WTC11 (cell line): Measurements from ENCODE around the gene MDGA2. TPM values are rescaled to one million over a fixed set of nuclear protein-coding genes. Genes with fewer than 3 reads are reported as not detected.

ENCODE experiments used
- ATAC-seq: fragments of 200-7000 bp; cut with Tn5 transposase; 2 replicates; pipeline ENCODE4 v1.10.0; 2021; ENCODE audit warnings: mild to moderate bottlenecking, moderate library complexity
- CTCF ChIA-PET: fragments of 300-600 bp; sonication (Branson Sonifier 250); formaldehyde crosslinking; loops from one replicate; lab custom pipeline; 2021; ENCODE audit warnings: antibody characterized with exemption; lab: Charles Lee
- POLR2A ChIA-PET: fragments of 350-600 bp; sonication (Branson Sonifier 250); formaldehyde crosslinking; loops from one replicate; lab custom pipeline; 2021; ENCODE audit warnings: antibody characterized with exemption; lab: Charles Lee
- DNase-seq: peaks from one replicate; pipeline ENCODE4 v3.0.0; 2021; ENCODE audit warnings: low spot score
- H3K27ac Mint-ChIP-seq: 2 replicates; pipeline ENCODE4 v1.8.0; 2021; ENCODE audit warnings: mixed read lengths
- H3K27me3 Mint-ChIP-seq: 2 replicates; pipeline ENCODE4 v1.8.0; 2021; ENCODE audit warnings: low read depth, mild to moderate bottlenecking, moderate library complexity, mixed read lengths
- H3K36me3 Mint-ChIP-seq: 2 replicates; pipeline ENCODE4 v1.8.0; 2021; ENCODE audit warnings: mixed read lengths
- H3K4me1 Mint-ChIP-seq: 2 replicates; pipeline ENCODE4 v1.8.0; 2022; ENCODE audit warnings: mixed read lengths
- H3K4me3 Mint-ChIP-seq: 2 replicates; pipeline ENCODE4 v1.8.0; 2021; ENCODE audit warnings: mild to moderate bottlenecking, moderate library complexity, mixed read lengths
- H3K9me3 Mint-ChIP-seq: 2 replicates; pipeline ENCODE4 v1.8.0; 2021; ENCODE audit warnings: mixed read lengths
- ARID4B ChIP-seq: sonication (generic); formaldehyde crosslinking; IDR thresholded peaks from 2 replicates; pipeline ENCODE4 v1.8.0; 2023; ENCODE audit warnings: missing genetic modification reagents, mild to moderate bottlenecking, borderline replicate concordance
- ATF1 ChIP-seq: sonication (generic); formaldehyde crosslinking; IDR thresholded peaks from 2 replicates; pipeline ENCODE4 v1.8.1; 2023; ENCODE audit warnings: mild to moderate bottlenecking, moderate library complexity, missing genetic modification reagents
- E2F4 ChIP-seq: sonication (generic); formaldehyde crosslinking; IDR thresholded peaks from 2 replicates; pipeline ENCODE4 v1.8.1; 2022; ENCODE audit warnings: low read depth, mild to moderate bottlenecking, moderate library complexity, missing genetic modification reagents, borderline replicate concordance
- EMX1 ChIP-seq: fragments of 250-450 bp; sonication (Bioruptor Pico); IDR thresholded peaks from 2 replicates; pipeline ENCODE4 v1.8.0; 2021; ENCODE audit warnings: mild to moderate bottlenecking
- ETV6 ChIP-seq: sonication (generic); formaldehyde crosslinking; IDR thresholded peaks from 2 replicates; pipeline ENCODE4 v1.8.1; 2022; ENCODE audit warnings: mild to moderate bottlenecking, missing genetic modification reagents
- MYBL2 ChIP-seq: sonication (generic); formaldehyde crosslinking; IDR thresholded peaks from 2 replicates; pipeline ENCODE4 v1.8.1; 2023; ENCODE audit warnings: mild to moderate bottlenecking, moderate library complexity, missing genetic modification reagents
- NFE2L1 ChIP-seq: sonication (generic); formaldehyde crosslinking; IDR thresholded peaks from 2 replicates; pipeline ENCODE4 v1.8.1; 2023; ENCODE audit warnings: missing genetic modification reagents
- NR1H2 ChIP-seq: sonication (generic); formaldehyde crosslinking; IDR thresholded peaks from 2 replicates; pipeline ENCODE4 v1.9.0; 2021; ENCODE audit warnings: mild to moderate bottlenecking, moderate library complexity, missing genetic modification reagents
- NR3C1 ChIP-seq: sonication (generic); formaldehyde crosslinking; conservative IDR thresholded peaks from 2 replicates; pipeline ENCODE4 v1.8.1; 2023; ENCODE audit warnings: low read depth, mild to moderate bottlenecking, missing genetic modification reagents
- SMAD4 ChIP-seq: sonication (generic); formaldehyde crosslinking; IDR thresholded peaks from 2 replicates; pipeline ENCODE4 v1.8.0; 2022; ENCODE audit warnings: mild to moderate bottlenecking, missing genetic modification reagents
- SOX15 ChIP-seq: fragments of 250-450 bp; sonication (Bioruptor Pico); IDR thresholded peaks from 2 replicates; pipeline ENCODE4 v1.9.0; 2021; ENCODE audit warnings: mild to moderate bottlenecking
- TP53 ChIP-seq: sonication (generic); formaldehyde crosslinking; IDR thresholded peaks from 2 replicates; pipeline ENCODE4 v1.8.1; 2023; ENCODE audit warnings: mild to moderate bottlenecking, missing genetic modification reagents
- USF2 ChIP-seq: sonication (generic); formaldehyde crosslinking; IDR thresholded peaks from 2 replicates; pipeline ENCODE4 v1.8.1; 2023; ENCODE audit warnings: mild to moderate bottlenecking, missing genetic modification reagents, moderate library complexity
- ZMAT4 ChIP-seq: fragments of 250-450 bp; sonication (Bioruptor Pico); IDR thresholded peaks from 2 replicates; pipeline ENCODE4 v1.9.0; 2021; ENCODE audit warnings: mild to moderate bottlenecking
- ZNF138 ChIP-seq: sonication (generic); formaldehyde crosslinking; conservative IDR thresholded peaks from 2 replicates; pipeline ENCODE4 v1.8.1; 2022; ENCODE audit warnings: mild to moderate bottlenecking, moderate library complexity, missing genetic modification reagents
- ZNF281 ChIP-seq: sonication (generic); formaldehyde crosslinking; IDR thresholded peaks from 2 replicates; pipeline ENCODE4 v1.8.0; 2023; ENCODE audit warnings: mild to moderate bottlenecking, missing genetic modification reagents
- ZNF317 ChIP-seq: sonication (generic); formaldehyde crosslinking; IDR thresholded peaks from 2 replicates; pipeline ENCODE4 v1.8.1; 2023; ENCODE audit warnings: low read depth, mild to moderate bottlenecking, moderate library complexity, missing genetic modification reagents, borderline replicate concordance
- ZNF425 ChIP-seq: fragments of 250-450 bp; sonication (Bioruptor Pico); conservative IDR thresholded peaks from 2 replicates; pipeline ENCODE4 v1.9.0; 2021; ENCODE audit warnings: mild to moderate bottlenecking
- ZNF671 ChIP-seq: fragments of 250-450 bp; sonication (Bioruptor Pico); IDR thresholded peaks from 2 replicates; pipeline ENCODE4 v1.8.0; 2021; ENCODE audit warnings: mild to moderate bottlenecking
- total RNA-seq: library from RNA; stranded (reverse); gene quantifications from 3 replicates; pipeline ENCODE4 v1.2.3, GENCODE V29; 2021

MDGA2 gene
- total RNA-seq, 1 experiment from 2014 or later = 4.9 TPM

- TF ChIP-seq ZNF281 (CRISPR knock-in tag) (no peak), ETV6 (CRISPR knock-in tag) (no peak), MYBL2 (CRISPR knock-in tag) (no peak)
These were observed 228.3 kb downstream of the MDGA2 start (continued) for GRCh38 chr14:47447076-47447475.

GRCh38 chr14:47442211-47442610 lies 233.2 kb downstream of the MDGA2 start:
- Mint-ChIP-seq H3K4me3 (no peak overlapping the region), H3K27ac (peak overlapping the region; percentile 42; the same call in 1 of the 2 replicates), H3K36me3 (peaks cover 11% of the 10 kb centered on the region; the same call in 1 of the 2 replicates), H3K9me3 (peaks cover 23% of the 10 kb centered on the region), H3K27me3 (no peaks in the 10 kb centered on the region), H3K4me1 (peaks cover 36% of the 10 kb centered on the region)
- ChIA-PET POLR2A (no interaction called here), CTCF (no interaction called here)
- peak; percentile 23 for DNase-seq
- ATAC-seq = peak; percentile 92
- TF ChIP-seq SOX15 (CRISPR knock-in tag) (no peak), NFE2L1 (CRISPR knock-in tag) (no peak), SMAD4 (no peak), USF2 (CRISPR knock-in tag) (0 out of 2 replicates have a peak, but pooled peaks have one; percentile 47)

GRCh38 chr14:47439953-47440352 lies 235.5 kb downstream of the MDGA2 start:
- Mint-ChIP-seq H3K4me1 (peaks cover 36% of the 10 kb centered on the region), H3K4me3 (no peak overlapping the region), H3K27me3 (no peaks in the 10 kb centered on the region; the same call in 1 of the 2 replicates), H3K9me3 (peaks cover 21% of the 10 kb centered on the region), H3K36me3 (peaks cover 13% of the 10 kb centered on the region; the same call in 1 of the 2 replicates), H3K27ac (no peak overlapping the region)
- peak; percentile 54 for ATAC-seq
- ChIA-PET POLR2A (no interaction called here), CTCF (no interaction called here)
- DNase-seq = no peak
- no peak for TF ChIP-seq NR3C1 (CRISPR knock-in tag)
- TF ChIP-seq TP53 (CRISPR knock-in tag) = no peak
- no peak for TF ChIP-seq NR1H2 (CRISPR knock-in tag)
- TF ChIP-seq ARID4B (CRISPR knock-in tag) = no peak
- no peak for TF ChIP-seq ZNF317 (CRISPR knock-in tag)
- no peak for TF ChIP-seq ZMAT4 (CRISPR knock-in tag)
- TF ChIP-seq ZNF671 (CRISPR knock-in tag) = no peak
- TF ChIP-seq ATF1 (CRISPR knock-in tag) = no peak
- no peak for TF ChIP-seq EMX1 (CRISPR knock-in tag)
- TF ChIP-seq ZNF425 (CRISPR knock-in tag) = no peak
- TF ChIP-seq ZNF138 (CRISPR knock-in tag) = no peak
- no peak for TF ChIP-seq E2F4
